KBM-7 (cell line): Measurements from ENCODE around the gene BRWD1.

Experiments
- DNase-seq: peaks from one replicate; pipeline ENCODE4 v3.0.0-alpha.2; 2015
- in situ Hi-C: fragments of 300-500 bp; cut with MboI; formaldehyde crosslinking; loops from 2 replicates; pipeline ENCODE4 v1.14.3; 2020; ENCODE audit warnings: low sequenced_read_pairs, low pct_unique_long_range_greater_than_20kb, mixed read lengths

BRWD1 gene

DNA sequence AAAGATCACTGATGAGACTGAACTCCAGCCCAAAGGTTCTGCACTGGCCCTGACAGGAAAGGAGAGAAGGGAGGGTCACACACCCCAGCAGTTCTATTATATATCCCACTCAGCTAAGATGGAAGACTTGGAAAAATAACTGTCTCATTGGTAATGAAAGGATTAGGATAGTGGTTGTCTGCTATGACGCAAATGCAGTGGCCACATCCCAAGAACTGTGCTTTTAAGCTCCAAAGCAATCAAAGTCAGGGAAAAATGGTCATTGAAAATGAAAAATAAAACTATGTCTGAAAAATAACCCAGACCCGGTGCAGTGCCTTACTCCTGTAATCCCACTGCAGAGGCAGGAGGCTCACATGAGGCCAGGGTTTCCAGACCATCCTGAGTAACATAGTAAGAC lies 161.2 kb downstream of the BRWD1 start:
- no peak for DNase-seq
- in situ Hi-C loops: no loop called here

- in situ Hi-C loops: no loop called here
- no peak for DNase-seq
Observed at GRCh38 chr21:39150877-39151276, 162.6 kb downstream of the BRWD1 start.

GRCh38 chr21:39150316-39150715 lies 163.1 kb downstream of the BRWD1 start:
- in situ Hi-C loops: no loop called here

DNA sequence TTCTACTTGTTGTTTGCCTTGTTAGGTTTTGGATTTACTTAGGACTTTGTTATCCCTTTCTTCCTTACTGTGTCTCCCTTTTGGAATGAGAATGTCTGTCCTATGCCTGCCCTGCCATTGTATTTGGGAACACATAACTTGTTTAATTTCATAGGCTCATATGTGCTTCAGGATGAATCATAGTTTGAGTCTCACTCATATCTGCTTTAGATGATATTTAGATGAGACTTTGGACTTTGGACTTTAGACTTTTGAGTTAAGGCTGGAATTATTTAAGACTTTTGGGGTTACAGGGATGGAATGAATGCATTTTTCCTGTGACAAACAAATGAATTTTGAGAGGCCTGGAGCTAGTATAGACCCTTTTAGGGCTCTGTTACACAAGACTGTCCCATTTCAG lies 163.6 kb downstream of the BRWD1 start:
- DNase-seq: no peak
- in situ Hi-C loops: loop anchor here (25.0 kb wide), 3 partner anchors 413 to 938 kb away; partner anchors contain the start of gene ERG

More at GRCh38 chr21:39150316-39150715, 163.1 kb downstream of the BRWD1 start:
- no peak for DNase-seq

GRCh38 chr21:39148975-39149374 lies 164.5 kb downstream of the BRWD1 start:
- no peak for DNase-seq
- in situ Hi-C loops: loop anchor here (25.0 kb wide), 3 partner anchors 412 to 937 kb away; partner anchors contain the start of gene ERG

GRCh38 chr21:39144191-39144590 lies 169.2 kb downstream of the BRWD1 start:
- in situ Hi-C loops: loop anchor here (25.0 kb wide), 3 partner anchors 407 to 932 kb away; partner anchors contain the start of gene ERG
- no peak for DNase-seq

- in situ Hi-C loops: loop anchor here (25.0 kb wide), 3 partner anchors 406 to 931 kb away; partner anchors contain the start of gene ERG
- no peak for DNase-seq
Observed at GRCh38 chr21:39142972-39143371, 170.5 kb downstream of the BRWD1 start.

DNA sequence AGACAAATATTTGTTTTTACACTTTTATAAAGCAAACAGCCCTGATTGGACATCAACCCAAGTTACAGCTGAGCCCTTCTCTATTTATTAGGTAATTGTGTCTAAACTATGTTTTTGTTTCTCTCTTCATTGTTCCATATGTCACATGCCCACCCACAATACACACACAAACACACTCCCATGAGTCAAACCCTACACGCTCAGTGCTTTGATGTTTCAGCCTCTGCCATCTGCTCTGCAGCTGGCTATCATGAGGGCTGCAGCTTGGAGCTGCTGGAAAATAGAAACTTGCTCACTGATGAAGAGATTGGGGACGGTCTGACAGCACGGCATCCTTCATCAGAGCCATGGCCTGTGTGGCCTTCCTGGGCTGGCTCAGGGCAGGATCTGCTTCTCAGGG lies 171.9 kb downstream of the BRWD1 start:
- in situ Hi-C loops: loop anchor here (25.0 kb wide), 3 partner anchors 404 to 929 kb away; partner anchors contain the start of gene ERG

GRCh38 chr21:39137248-39138178 lies 175.9 kb downstream of the BRWD1 start:
- in situ Hi-C loops: loop anchor here (25.0 kb wide), 3 partner anchors 400 to 925 kb away; partner anchors contain the start of gene ERG

More for the DNA sequence above, 171.9 kb downstream of the BRWD1 start:
- no peak for DNase-seq

DNA sequence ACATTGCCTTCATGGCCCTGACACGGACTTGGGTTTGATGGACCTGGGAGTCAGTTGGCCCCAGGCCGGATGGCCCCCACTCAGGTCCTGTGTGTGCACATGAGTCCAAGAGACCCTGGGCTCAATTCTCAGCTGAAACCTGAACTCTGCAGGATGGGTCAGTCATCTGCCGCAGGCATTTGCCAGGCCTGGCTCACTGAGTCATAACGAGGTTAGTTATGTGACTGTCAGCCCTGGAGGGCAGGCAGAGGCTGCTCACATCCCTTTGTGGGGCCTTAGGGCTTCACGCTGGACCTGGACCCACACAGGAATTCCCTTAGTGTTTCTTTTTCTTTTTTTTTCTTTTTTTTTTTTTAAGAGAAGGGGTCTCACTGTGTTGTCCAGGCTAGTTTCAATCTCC lies 176.7 kb downstream of the BRWD1 start:
- in situ Hi-C loops: loop anchor here (25.0 kb wide), 3 partner anchors 399 to 924 kb away; partner anchors contain the start of gene ERG
- DNase-seq: no peak

More at GRCh38 chr21:39137248-39138178, 175.9 kb downstream of the BRWD1 start:
- peak; percentile 33 for DNase-seq

- in situ Hi-C loops: loop anchor here (25.0 kb wide), 3 partner anchors 399 to 924 kb away; partner anchors contain the start of gene ERG
- peak; percentile 56 for DNase-seq
Observed at GRCh38 chr21:39136138-39136537, 177.3 kb downstream of the BRWD1 start.

GRCh38 chr21:39134288-39134810 lies 179.1 kb downstream of the BRWD1 start:
- in situ Hi-C loops: loop anchor here (25.0 kb wide), 3 partner anchors 397 to 922 kb away; partner anchors contain the start of gene ERG
- no peak for DNase-seq
